ENCODE data around the gene ZNF577. TPM values are rescaled to one million over a fixed set of nuclear protein-coding genes. Genes with fewer than 3 reads are reported as not detected.

ZNF577 gene
- total and polyA plus RNA-seq, 2 of the 13 experiments (the other 11 are each of a cell fraction or from before 2014, with no cell fraction given), result 5.7 to 7.6 TPM

- no peak for TF ChIP-seq ZHX2 (IDR thresholded peaks at IDR 0.05; ENCODE audit: low read depth)
- TF ChIP-seq ZHX2 (CRISPR knock-in tag; IDR thresholded peaks at IDR 0.05; ENCODE audit: borderline replicate concordance), result no peak
- TF ChIP-seq BCL3 (CRISPR knock-in tag; IDR thresholded peaks at IDR 0.05), result no peak
- TF ChIP-seq MTA1 (CRISPR knock-in tag; IDR thresholded peaks at IDR 0.05; ENCODE audit: borderline replicate concordance), result no peak
- TF ChIP-seq PAX8 (CRISPR knock-in tag; IDR thresholded peaks at IDR 0.05; ENCODE audit: borderline replicate concordance), result no peak
- TF ChIP-seq SETDB1 (CRISPR knock-in tag; IDR thresholded peaks at IDR 0.05; ENCODE audit: borderline replicate concordance), result no peak
- 0 out of 2 replicates have a peak, but pooled peaks have one; percentile 30 for TF ChIP-seq KLF12 (CRISPR knock-in tag; IDR thresholded peaks at IDR 0.05; ENCODE audit: borderline replicate concordance)
- TF ChIP-seq ZNF44 (CRISPR knock-in tag; IDR thresholded peaks at IDR 0.05), result no peak
- TF ChIP-seq POLR2A (IDR thresholded peaks at IDR 0.05; ENCODE audit: insufficient read depth in 1 of 2, low read depth in 2 of 2, low read length in 2 of 2), result peak; percentile 59 to 69
- peak; percentile 60 for TF ChIP-seq ERF (CRISPR knock-in tag; IDR thresholded peaks at IDR 0.05)
- no peak for TF ChIP-seq CREB3 (CRISPR knock-in tag; IDR thresholded peaks at IDR 0.05)
- TF ChIP-seq PITX1 (CRISPR knock-in tag; IDR thresholded peaks at IDR 0.05), result 0 out of 2 replicates have a peak, but pooled peaks have one; percentile 18
- TF ChIP-seq ZNF737 (CRISPR knock-in tag; IDR thresholded peaks at IDR 0.05; ENCODE audit: borderline replicate concordance), result no peak
- 0 out of 2 replicates have a peak, but pooled peaks have one; percentile 28 for TF ChIP-seq HES4 (CRISPR knock-in tag; IDR thresholded peaks at IDR 0.05; ENCODE audit: borderline replicate concordance)
- no peak for TF ChIP-seq RARG (CRISPR knock-in tag; IDR thresholded peaks at IDR 0.05; ENCODE audit: low read depth)
- 0 out of 2 replicates have a peak, but pooled peaks have one; percentile 18 for TF ChIP-seq FOXJ3 (CRISPR knock-in tag; IDR thresholded peaks at IDR 0.05; ENCODE audit: borderline replicate concordance)
- no peak; the same call in 1 of the 2 replicates for TF ChIP-seq ARID3A (IDR thresholded peaks at IDR 0.05; ENCODE audit: low read depth, low read length)
- no peak for TF ChIP-seq CREB1 (IDR thresholded peaks at IDR 0.05)
- peak; percentile 68 for TF ChIP-seq CREB1 (CRISPR knock-in tag; IDR thresholded peaks at IDR 0.05)
- peak; percentile 57; the same call in 1 of the 2 replicates for TF ChIP-seq ZNF335 (CRISPR knock-in tag; IDR thresholded peaks at IDR 0.05)
Observed at GRCh38 chr19:51904331-51905165, 16.8 kb upstream of the ZNF577 start, which contains the start of gene ZNF649 (continued).
